ENCODE data around the gene SEC14L1.

GRCh38 chr17:77225265-77225664, 84.5 kb downstream of the SEC14L1 start:
- TF ChIP-seq GATA2 (IDR thresholded peaks at IDR 0.05; ENCODE audit: low read depth, low read length) = no peak
- no peak for TF ChIP-seq GATA3 (IDR thresholded peaks at IDR 0.05; ENCODE audit: low read depth, low read length)

All from SH-SY5Y (cell line).